Neural progenitor cell (in vitro differentiated cells): ENCODE data around the gene CPLANE1. TPM values are rescaled to one million over a fixed set of nuclear protein-coding genes. Genes with fewer than 3 reads are reported as not detected.
"Not testable (repeated sequence)": the region's sequence is repeated elsewhere in the genome, so short reads cannot be mapped to it uniquely, and the experiment has no call there.

Source experiments
- DNase-seq: peaks from one replicate; pipeline ENCODE4 v3.0.0-alpha.2; 2016; ENCODE audit warnings: low spot score
- H2AFZ ChIP-seq: fragments of 200-600 bp; sonication (generic); replicated peaks from 2 replicates; pipeline ENCODE4 v1.6.1; 2016; ENCODE audit warnings: antibody characterized with exemption
- H3F3A ChIP-seq: fragments of 200-600 bp; sonication (generic); 2 replicates; pipeline ENCODE4 v1.6.1; 2016; ENCODE audit warnings: antibody characterized with exemption, low read depth
- H3K27ac ChIP-seq: fragments of 200-600 bp; sonication (generic); 2 replicates; pipeline ENCODE4 v1.5.1; 2016; ENCODE audit warnings: mild to moderate bottlenecking
- H3K27me3 ChIP-seq: fragments of 200-600 bp; sonication (generic); 2 replicates; pipeline ENCODE4 v1.6.1; 2016; ENCODE audit warnings: mild to moderate bottlenecking, moderate library complexity
- H3K36me3 ChIP-seq: fragments of 200-600 bp; sonication (generic); 2 replicates; pipeline ENCODE4 v1.5.1; 2016
- H3K4me1 ChIP-seq: fragments of 200-600 bp; sonication (generic); 2 replicates; pipeline ENCODE4 v1.6.1; 2016; ENCODE audit warnings: mixed run types
- H3K4me2 ChIP-seq: fragments of 200-600 bp; sonication (generic); 2 replicates; pipeline ENCODE4 v1.6.1; 2016
- H3K4me3 ChIP-seq: fragments of 200-600 bp; sonication (generic); 2 replicates; pipeline ENCODE4 v1.5.1; 2016
- H3K79me2 ChIP-seq: fragments of 200-600 bp; sonication (generic); 2 replicates; pipeline ENCODE4 v1.6.1; 2016; ENCODE audit warnings: low read depth
- H3K9ac ChIP-seq: fragments of 200-600 bp; sonication (generic); 2 replicates; pipeline ENCODE4 v1.6.1; 2016
- H3K9me3 ChIP-seq: fragments of 200-600 bp; sonication (generic); 2 replicates; pipeline ENCODE4 v1.5.1; 2016; ENCODE audit warnings: low read depth
- H4K20me1 ChIP-seq: fragments of 200-600 bp; sonication (generic); 2 replicates; pipeline ENCODE4 v1.6.1; 2016; ENCODE audit warnings: low read depth
- H3K27ac Mint-ChIP-seq: 3 replicates; pipeline ENCODE4 v1.8.0; 2021; ENCODE audit warnings: mixed read lengths
- H3K27me3 Mint-ChIP-seq: 2 replicates; pipeline ENCODE4 v1.8.0; 2022; ENCODE audit warnings: low read depth, mild to moderate bottlenecking, inconsistent platforms, moderate library complexity, mixed read lengths; ENCODE audit not compliant: insufficient read depth
- H3K36me3 Mint-ChIP-seq: 3 replicates; pipeline ENCODE4 v1.8.0; 2021; ENCODE audit warnings: mixed read lengths
- H3K4me1 Mint-ChIP-seq: 3 replicates; pipeline ENCODE4 v1.8.0; 2021; ENCODE audit warnings: mixed read lengths
- H3K4me3 Mint-ChIP-seq: 3 replicates; pipeline ENCODE4 v1.8.0; 2021; ENCODE audit warnings: mild to moderate bottlenecking, moderate library complexity, mixed read lengths
- H3K9me3 Mint-ChIP-seq: 3 replicates; pipeline ENCODE4 v1.8.0; 2020; ENCODE audit warnings: mixed read lengths
- CTCF ChIP-seq: fragments of 200-600 bp; sonication (generic); IDR thresholded peaks from 2 replicates; pipeline ENCODE4 v1.5.1; 2017; ENCODE audit warnings: antibody characterized with exemption, mild to moderate bottlenecking
- EZH2 ChIP-seq: fragments of 200-600 bp; sonication (generic); IDR thresholded peaks from 2 replicates; pipeline ENCODE4 v1.6.1; 2017; ENCODE audit warnings: antibody characterized with exemption, mild to moderate bottlenecking, moderate library complexity
- EZH2phosphoT487 ChIP-seq: fragments of 200-600 bp; sonication (generic); IDR thresholded peaks from 2 replicates; pipeline ENCODE4 v1.6.1; 2017; ENCODE audit warnings: antibody characterized with exemption
- total RNA-seq: library from RNA; depleted of rRNA; stranded (reverse); fragments of >200 nt; gene quantifications from 2 replicates; pipeline ENCODE4 v1.2.3, GENCODE V29; 2015; ENCODE audit warnings: low replicate concordance

CPLANE1 gene
- total RNA-seq, 1 donor from 2014 or later = 23.4 TPM

- H3K9ac ChIP-seq = no peak overlapping the region
- no peaks in the 10 kb centered on the region for H4K20me1 ChIP-seq
- TF ChIP-seq EZH2phosphoT487 (no peak), EZH2 (no peak), CTCF (no peak)
- H3F3A ChIP-seq = no peaks in the 10 kb centered on the region
- H3K27me3 ChIP-seq = no peaks in the 10 kb centered on the region
- H3K4me3 ChIP-seq = no peak overlapping the region
- no peak overlapping the region for H2AFZ ChIP-seq
- H3K27ac Mint-ChIP-seq = no peak overlapping the region
- no peaks in the 10 kb centered on the region for H3K79me2 ChIP-seq
- H3K36me3 ChIP-seq = no peaks in the 10 kb centered on the region
- H3K27me3 Mint-ChIP-seq = no peaks in the 10 kb centered on the region
- peaks cover 33% of the 10 kb centered on the region for H3K36me3 Mint-ChIP-seq
- H3K9me3 ChIP-seq = no peaks in the 10 kb centered on the region
- no peak for DNase-seq
- no peak overlapping the region for H3K27ac ChIP-seq
- peaks cover 3% of the 10 kb centered on the region for H3K4me1 Mint-ChIP-seq
- no peak overlapping the region for H3K4me3 Mint-ChIP-seq
- peaks cover 12% of the 10 kb centered on the region for H3K9me3 Mint-ChIP-seq
- H3K4me2 ChIP-seq = no peak overlapping the region
- H3K4me1 ChIP-seq = peaks cover 26% of the 10 kb centered on the region
These were observed 162.6 kb downstream of the CPLANE1 start for GRCh38 chr5:37086466-37087173.

GRCh38 chr5:37086026-37086425 is 163.2 kb downstream of the CPLANE1 start:
- H3K36me3 ChIP-seq, H3K27me3 Mint-ChIP-seq: not testable (repeated sequence)

GRCh38 chr5:37082977-37083376 is 166.2 kb downstream of the CPLANE1 start:
- H3K4me2 ChIP-seq, H3K9ac ChIP-seq, H2AFZ ChIP-seq, H3K79me2 ChIP-seq, H3K27me3 ChIP-seq, H3K9me3 Mint-ChIP-seq, H3K27ac ChIP-seq, H4K20me1 ChIP-seq, H3K4me3 Mint-ChIP-seq, H3K4me3 ChIP-seq, H3K36me3 ChIP-seq, H3F3A ChIP-seq, H3K4me1 Mint-ChIP-seq, H3K27ac Mint-ChIP-seq, H3K27me3 Mint-ChIP-seq, DNase-seq, H3K9me3 ChIP-seq: not testable (repeated sequence)
- H3K4me1 ChIP-seq = peaks cover 16% of the 10 kb centered on the region
- peaks cover 31% of the 10 kb centered on the region for H3K36me3 Mint-ChIP-seq

More at GRCh38 chr5:37086026-37086425, 163.2 kb downstream of the CPLANE1 start:
- peaks cover 32% of the 10 kb centered on the region for H3K36me3 Mint-ChIP-seq
- H4K20me1 ChIP-seq, H3K4me1 Mint-ChIP-seq, H3K27ac ChIP-seq, H3K79me2 ChIP-seq, DNase-seq, H3K4me3 Mint-ChIP-seq, H3K4me2 ChIP-seq, H3K27me3 ChIP-seq, H3K9ac ChIP-seq, H2AFZ ChIP-seq, H3F3A ChIP-seq, H3K4me3 ChIP-seq, H3K27ac Mint-ChIP-seq, H3K9me3 ChIP-seq: not testable (repeated sequence)
- peaks cover 26% of the 10 kb centered on the region for H3K4me1 ChIP-seq
- peaks cover 11% of the 10 kb centered on the region for H3K9me3 Mint-ChIP-seq

GRCh38 chr5:37080697-37081096 is 168.5 kb downstream of the CPLANE1 start:
- Mint-ChIP-seq H3K9me3 (no peaks in the 10 kb centered on the region), H3K4me3 (no peak overlapping the region), H3K36me3 (peaks cover 25% of the 10 kb centered on the region), H3K4me1 (no peaks in the 10 kb centered on the region), H3K27ac (no peak overlapping the region), H3K27me3 (no peaks in the 10 kb centered on the region)
- Histone ChIP-seq H3K4me1 (peaks cover 9% of the 10 kb centered on the region), H3F3A (no peaks in the 10 kb centered on the region), H3K27me3 (no peaks in the 10 kb centered on the region), H3K4me3 (no peak overlapping the region), H3K9me3 (no peaks in the 10 kb centered on the region), H3K9ac (no peak overlapping the region), H2AFZ (no peak overlapping the region), H3K27ac (no peak overlapping the region), H4K20me1 (no peaks in the 10 kb centered on the region), H3K4me2 (no peak overlapping the region), H3K36me3 (no peaks in the 10 kb centered on the region), H3K79me2 (no peaks in the 10 kb centered on the region)
- no peak for DNase-seq
- TF ChIP-seq EZH2 = no peak
- no peak for TF ChIP-seq CTCF
- TF ChIP-seq EZH2phosphoT487 = no peak
